A549 (cell line): ENCODE results near the gene C10orf62. TPM values are rescaled to one million over a fixed set of nuclear protein-coding genes. Genes with fewer than 3 reads are reported as not detected.
A peak's percentile ranks its signal among the peaks of the same experiment; 100 is the strongest.

Experiments
- ATAC-seq, 2 experiments: fragments of 200-7000 bp in 1 of 2; fragments of >200 bp in 1 of 2; cut with Nextera tagmentation in 1 of 2; cut with Tn5 transposase in 1 of 2; 3 replicates each; pipeline versions ENCODE4 v1.8.0 to v1.9.1; 2018 to 2020; ENCODE audit warnings: mild to moderate bottlenecking in 1 of 2, moderate library complexity in 1 of 2
- CTCF ChIA-PET: fragments of 300-600 bp; sonication (Branson Sonifier 250); formaldehyde crosslinking; extraction: SDS; loops from one replicate; lab custom pipeline; 2021; ENCODE audit warnings: antibody characterized with exemption, inconsistent platforms; lab: Yijun Ruan, JAX
- POLR2A ChIA-PET: fragments of 350-600 bp; formaldehyde crosslinking; extraction: SDS; loops from one replicate; lab custom pipeline; 2021; ENCODE audit warnings: antibody characterized with exemption, inconsistent platforms; lab: Yijun Ruan, JAX
- DNase-seq, 2 experiments: peaks; one replicate each; pipeline versions ENCODE4 v3.0.0 to v3.0.0-alpha.2; 2011 to 2016; ENCODE audit warnings: low read depth in 1 of 2, low spot score in 1 of 2
- FAIRE-seq: peaks from 2 replicates; lab custom pipeline; 2011; peaks lifted over from hg19 to GRCh38; lab: Jason Lieb, UNC
- H3K27ac ChIP-seq, 2 experiments: fragments of >200 bp; sonication (Bioruptor Twin); formaldehyde crosslinking; 3 replicates each; pipeline ENCODE4 v1.5.1; 2016 to 2017
- H3K4me1 ChIP-seq: fragments of >200 bp; sonication (Bioruptor Twin); formaldehyde crosslinking; 3 replicates; pipeline ENCODE4 v1.6.1; 2016
- H3K4me2 ChIP-seq: fragments of >200 bp; sonication (Bioruptor Twin); formaldehyde crosslinking; 3 replicates; pipeline ENCODE4 v1.6.1; 2016
- H3K4me3 ChIP-seq: fragments of >200 bp; sonication (Bioruptor Twin); formaldehyde crosslinking; 3 replicates; pipeline ENCODE4 v1.5.1; 2016
- H3K9me3 ChIP-seq: fragments of >200 bp; sonication (Bioruptor Twin); formaldehyde crosslinking; 3 replicates; pipeline ENCODE4 v1.6.1; 2016
- BHLHE40 ChIP-seq: IDR thresholded peaks from 2 replicates; pipeline ENCODE4 v1.6.1; 2012; ENCODE audit warnings: low read depth, low read length, inconsistent platforms
- CBX8 ChIP-seq: fragments of 200-600 bp; sonication (generic); IDR thresholded peaks from 2 replicates; pipeline ENCODE4 v1.6.1; 2016
- CHD2 ChIP-seq: fragments of 150-350 bp; IDR thresholded peaks from 2 replicates; pipeline ENCODE4 v1.6.1; 2014; ENCODE audit warnings: low read length; ENCODE audit not compliant: partially characterized antibody
- E2F6 ChIP-seq: IDR thresholded peaks from 2 replicates; pipeline ENCODE4 v1.6.1; 2012; ENCODE audit warnings: low read depth, borderline replicate concordance
- EHMT2 ChIP-seq: fragments of 200-600 bp; sonication (generic); IDR thresholded peaks from 2 replicates; pipeline ENCODE4 v1.6.1; 2016; ENCODE audit warnings: antibody characterized with exemption, low read depth, mild to moderate bottlenecking, moderate library complexity
- FOSL2 ChIP-seq, 2 experiments: fragments of 450-650 bp in 1 of 2; fragments of >200 bp in 1 of 2; sonication (Bioruptor Twin) in 1 of 2; formaldehyde crosslinking; IDR thresholded peaks; 2 replicates each; pipeline versions ENCODE4 v1.5.0 to v1.6.1; 2016 to 2020; ENCODE audit warnings: mild to moderate bottlenecking in 1 of 2, moderate library complexity in 1 of 2
- FOXS1 ChIP-seq: fragments of 250-450 bp; sonication (Bioruptor Pico); IDR thresholded peaks from 2 replicates; pipeline ENCODE4 v1.5.0; 2020; ENCODE audit warnings: mild to moderate bottlenecking, moderate library complexity
- GATA3 ChIP-seq: IDR thresholded peaks from 2 replicates; pipeline ENCODE4 v1.6.1; 2012; ENCODE audit warnings: borderline replicate concordance
- HDAC2 ChIP-seq: fragments of 200-600 bp; sonication (generic); IDR thresholded peaks from 2 replicates; pipeline ENCODE4 v1.6.1; 2016
- HES2 ChIP-seq: fragments of >200 bp; sonication (Bioruptor Twin); formaldehyde crosslinking; IDR thresholded peaks from 2 replicates; pipeline ENCODE4 v1.6.1; 2016
- HOXB5 ChIP-seq: fragments of 250-450 bp; sonication (Bioruptor Pico); IDR thresholded peaks from 2 replicates; pipeline ENCODE4 v1.5.0; 2020; ENCODE audit warnings: mild to moderate bottlenecking, moderate library complexity
- JUN ChIP-seq, 2 experiments: fragments of >200 bp; sonication (Bioruptor Twin); formaldehyde crosslinking; IDR thresholded peaks; 2 replicates in 1 of 2; 3 replicates in 1 of 2; pipeline ENCODE4 v1.6.1; 2016 to 2017
- KDM5A ChIP-seq: fragments of 200-600 bp; sonication (generic); IDR thresholded peaks from 2 replicates; pipeline ENCODE4 v1.6.1; 2016; ENCODE audit warnings: antibody characterized with exemption, mild to moderate bottlenecking
- MYC ChIP-seq: IDR thresholded peaks from 2 replicates; pipeline ENCODE4 v1.6.1; 2012; ENCODE audit warnings: mild to moderate bottlenecking, inconsistent platforms, low read length, improper control_type of control experiment, borderline replicate concordance
- RARB ChIP-seq: fragments of 250-450 bp; sonication (Bioruptor Pico); IDR thresholded peaks from 2 replicates; pipeline ENCODE4 v1.8.0; 2021; ENCODE audit warnings: mild to moderate bottlenecking, moderate library complexity
- RFX5 ChIP-seq: fragments of 450-650 bp; IDR thresholded peaks from 2 replicates; pipeline ENCODE4 v1.7.1; 2014; ENCODE audit warnings: antibody characterized with exemption, mild to moderate bottlenecking, moderate library complexity
- TP53 ChIP-seq: fragments of 250-450 bp; sonication (Bioruptor Pico); IDR thresholded peaks from 2 replicates; pipeline ENCODE4 v1.5.0; 2021; ENCODE audit warnings: mild to moderate bottlenecking, moderate library complexity
- ZC3H11A ChIP-seq: fragments of 450-650 bp; IDR thresholded peaks from 2 replicates; pipeline ENCODE4 v1.6.1; 2014; ENCODE audit warnings: antibody characterized with exemption, mild to moderate bottlenecking
- WGBS: methylation state at CpG from one replicate; pipeline ENCODE4 v1.1.6; 2017; ENCODE audit errors: missing lambda C conversion rate; 5-methylcytosine and 5-hydroxymethylcytosine counted together
- polyA plus RNA-seq, 4 experiments: library from polyadenylated mRNA; depleted of rRNA in 3 of 4; stranded (reverse); fragments of >200 nt; fragmentation: RNase III in 1 of 4; extraction: RNeasy Plus Mini Kit Qiagen cat#74134 plus additional on column Dnase treatment in 1 of 4; gene quantifications; 2 replicates in 3 of 4; 3 replicates in 1 of 4; pipeline ENCODE4 v1.2.3, GENCODE V29; 2011 to 2017
- TF ChIP-seq, protein P1 (sequence below): fragments of 200-600 bp; sonication (generic); IDR thresholded peaks from 2 replicates; pipeline ENCODE4 v1.6.1; 2016; ENCODE audit warnings: antibody characterized with exemption, mild to moderate bottlenecking, moderate library complexity

C10orf62 gene
- polyA plus RNA-seq, 2 of the 4 experiments (the other 2 are of a cell fraction), result not detected

- FAIRE-seq, result no peak
- ChIA-PET CTCF (interaction anchor here (1.2 to 39.7 kb wide), 5 partner anchors 10 to 138 kb away, joined by 3 to 1048 read pairs (median 5); partner anchors contain the start of genes ANKRD2, C10orf62 and HOGA1), POLR2A (no interaction called here)
- no peak overlapping the region for H3K4me3 ChIP-seq
- no peak; a peak in 1 of 6 replicates for ATAC-seq
- DNase-seq, result no peak
- no peak overlapping the region for H3K4me2 ChIP-seq
- H3K9me3 ChIP-seq, result no peaks in the 10 kb centered on the region
- H3K4me1 ChIP-seq, result peaks cover 20% of the 10 kb centered on the region
- 80% methylated on average over 14 of the region's 21 CpGs for WGBS
- peak overlapping the region; percentile 30 to 88; a peak in 3 of 6 replicates for H3K27ac ChIP-seq
- TF ChIP-seq ZC3H11A (no peak), MYC (no peak), RFX5 (no peak), CHD2 (no peak), HES2 (no peak), FOXS1 (no peak), E2F6 (no peak), HDAC2 (no peak), KDM5A (no peak), RARB (CRISPR knock-in tag) (no peak), CBX8 (no peak), HOXB5 (no peak), TP53 (CRISPR knock-in tag) (no peak), FOSL2 (IDR thresholded peaks at IDR 0.05) (no peak), FOSL2 (CRISPR knock-in tag; IDR thresholded peaks at IDR 0.05) (no peak), JUN (IDR thresholded peaks at IDR 0.05) (no peak), GATA3 (no peak), EHMT2 (no peak)
- TF ChIP-seq, all 56 proteins: peak for 0
These were observed 12.0 kb downstream of the C10orf62 start for GRCh38 chr10:97601268-97602215.

- FAIRE-seq, result no peak
- POLR2A ChIA-PET, result no interaction called here
- CTCF ChIA-PET, result interaction anchor here (0.8 to 39.7 kb wide), 3 partner anchors 9 to 53 kb away, joined by 3 to 1048 read pairs (median 3); partner anchors contain the start of genes ANKRD2, C10orf62 and HOGA1
These were observed 17.6 kb downstream of the C10orf62 start for GRCh38 chr10:97607095-97607636.

More at GRCh38 chr10:97607095-97607636, 17.6 kb downstream of the C10orf62 start:
- ATAC-seq (no peak), DNase-seq (no peak)
- Histone ChIP-seq H3K4me3 (no peak overlapping the region), H3K27ac (peak overlapping the region; percentile 2 to 27; a peak in 1 of 6 replicates), H3K9me3 (no peaks in the 10 kb centered on the region), H3K4me2 (no peak overlapping the region), H3K4me1 (peaks cover 18% of the 10 kb centered on the region; the same call in 2 of the 3 replicates)
- no peak for TF ChIP-seq BHLHE40
- TF ChIP-seq KDM5A, result no peak
- TF ChIP-seq, protein P1, sequence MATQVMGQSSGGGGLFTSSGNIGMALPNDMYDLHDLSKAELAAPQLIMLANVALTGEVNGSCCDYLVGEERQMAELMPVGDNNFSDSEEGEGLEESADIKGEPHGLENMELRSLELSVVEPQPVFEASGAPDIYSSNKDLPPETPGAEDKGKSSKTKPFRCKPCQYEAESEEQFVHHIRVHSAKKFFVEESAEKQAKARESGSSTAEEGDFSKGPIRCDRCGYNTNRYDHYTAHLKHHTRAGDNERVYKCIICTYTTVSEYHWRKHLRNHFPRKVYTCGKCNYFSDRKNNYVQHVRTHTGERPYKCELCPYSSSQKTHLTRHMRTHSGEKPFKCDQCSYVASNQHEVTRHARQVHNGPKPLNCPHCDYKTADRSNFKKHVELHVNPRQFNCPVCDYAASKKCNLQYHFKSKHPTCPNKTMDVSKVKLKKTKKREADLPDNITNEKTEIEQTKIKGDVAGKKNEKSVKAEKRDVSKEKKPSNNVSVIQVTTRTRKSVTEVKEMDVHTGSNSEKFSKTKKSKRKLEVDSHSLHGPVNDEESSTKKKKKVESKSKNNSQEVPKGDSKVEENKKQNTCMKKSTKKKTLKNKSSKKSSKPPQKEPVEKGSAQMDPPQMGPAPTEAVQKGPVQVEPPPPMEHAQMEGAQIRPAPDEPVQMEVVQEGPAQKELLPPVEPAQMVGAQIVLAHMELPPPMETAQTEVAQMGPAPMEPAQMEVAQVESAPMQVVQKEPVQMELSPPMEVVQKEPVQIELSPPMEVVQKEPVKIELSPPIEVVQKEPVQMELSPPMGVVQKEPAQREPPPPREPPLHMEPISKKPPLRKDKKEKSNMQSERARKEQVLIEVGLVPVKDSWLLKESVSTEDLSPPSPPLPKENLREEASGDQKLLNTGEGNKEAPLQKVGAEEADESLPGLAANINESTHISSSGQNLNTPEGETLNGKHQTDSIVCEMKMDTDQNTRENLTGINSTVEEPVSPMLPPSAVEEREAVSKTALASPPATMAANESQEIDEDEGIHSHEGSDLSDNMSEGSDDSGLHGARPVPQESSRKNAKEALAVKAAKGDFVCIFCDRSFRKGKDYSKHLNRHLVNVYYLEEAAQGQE, result no peak
- WGBS, result 95% methylated on average over 4 of the region's 5 CpGs
